A204.1 (cell line): ENCODE data around the gene HLA-F.

ENCODE experiments used
- FAIRE-seq: peaks from 2 replicates; lab custom pipeline; 2012; peaks lifted over from hg19 to GRCh38; lab: Jason Lieb, UNC

HLA-F gene

DNA sequence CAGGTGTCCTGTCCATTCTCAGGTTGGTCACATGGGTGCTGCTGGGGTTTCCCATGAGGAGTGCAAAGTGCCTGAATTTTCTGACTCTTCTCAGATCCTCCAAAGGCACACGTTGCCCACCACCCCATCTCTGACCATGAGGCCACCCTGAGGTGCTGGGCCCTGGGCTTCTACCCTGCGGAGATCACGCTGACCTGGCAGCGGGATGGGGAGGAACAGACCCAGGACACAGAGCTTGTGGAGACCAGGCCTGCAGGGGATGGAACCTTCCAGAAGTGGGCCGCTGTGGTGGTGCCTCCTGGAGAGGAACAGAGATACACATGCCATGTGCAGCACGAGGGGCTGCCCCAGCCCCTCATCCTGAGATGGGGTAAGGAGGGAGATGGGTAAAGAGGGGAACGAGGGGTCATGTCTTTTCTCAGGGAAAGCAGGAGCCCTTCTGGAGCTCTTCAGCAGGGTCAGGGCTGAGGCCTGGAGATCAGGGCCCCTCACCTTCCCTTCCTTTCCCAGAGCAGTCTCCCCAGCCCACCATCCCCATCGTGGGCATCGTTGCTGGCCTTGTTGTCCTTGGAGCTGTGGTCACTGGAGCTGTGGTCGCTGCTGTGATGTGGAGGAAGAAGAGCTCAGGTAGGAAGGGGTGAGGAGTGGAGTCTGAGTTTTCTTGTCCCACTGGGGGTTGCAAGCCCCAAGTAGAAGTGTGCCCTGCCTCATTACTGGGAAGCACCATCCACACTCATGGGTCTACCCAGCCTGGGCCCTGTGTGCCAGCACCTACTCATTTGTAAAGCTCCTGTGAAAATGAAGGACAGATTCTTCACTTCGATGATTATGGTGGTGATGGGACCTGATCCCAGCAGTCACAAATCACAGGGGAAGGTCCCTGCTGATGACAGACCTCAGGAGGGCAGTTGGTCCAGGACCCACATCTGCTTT lies 2.0 kb downstream of the HLA-F start:
- FAIRE-seq = no peak

DNA sequence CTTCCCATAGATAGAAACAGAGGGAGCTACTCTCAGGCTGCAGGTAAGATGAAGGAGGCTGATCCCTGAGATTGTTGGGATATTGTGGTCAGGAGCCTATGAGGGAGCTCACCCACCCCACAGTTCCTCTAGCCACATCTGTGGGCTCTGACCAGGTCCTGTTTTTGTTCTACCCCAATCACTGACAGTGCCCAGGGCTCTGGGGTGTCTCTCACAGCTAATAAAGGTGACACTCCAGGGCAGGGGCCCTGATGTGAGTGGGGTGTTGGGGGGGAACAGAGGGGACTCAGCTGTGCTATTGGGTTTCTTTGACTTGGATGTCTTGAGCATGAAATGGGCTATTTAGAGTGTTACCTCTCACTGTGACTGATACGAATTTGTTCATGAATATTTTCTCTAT lies 2.8 kb downstream of the HLA-F start:
- FAIRE-seq = no peak

DNA sequence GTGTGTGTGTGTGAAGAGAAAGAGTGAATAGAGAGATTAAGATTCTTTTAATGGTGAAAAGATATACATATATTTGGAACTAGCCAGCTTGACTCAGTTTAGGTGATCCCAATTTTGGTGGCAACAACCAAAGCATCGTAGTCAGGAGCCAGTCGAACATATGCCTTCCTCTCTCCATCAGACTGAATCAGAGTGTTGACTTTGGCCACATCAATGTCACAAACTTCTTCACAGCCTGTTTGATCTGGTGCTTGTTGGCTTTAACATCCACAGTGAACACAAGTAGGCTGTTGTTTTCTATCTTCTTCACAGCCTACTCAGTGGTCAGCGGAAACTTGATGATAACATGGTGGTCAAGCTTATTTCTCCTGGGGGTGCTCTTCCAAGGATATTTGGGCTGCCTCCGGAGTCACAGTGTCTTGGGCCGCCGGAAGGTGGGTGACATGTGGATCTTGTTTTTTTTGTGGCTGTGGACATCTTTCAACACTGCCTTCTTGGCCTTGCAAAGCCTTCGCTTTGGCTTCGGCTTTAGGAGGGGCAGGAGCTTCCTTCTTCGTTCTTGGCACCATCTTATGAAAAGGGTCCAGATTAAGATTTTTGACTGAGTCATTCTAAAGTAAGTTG lies 3.4 kb downstream of the HLA-F start:
- no peak for FAIRE-seq

DNA sequence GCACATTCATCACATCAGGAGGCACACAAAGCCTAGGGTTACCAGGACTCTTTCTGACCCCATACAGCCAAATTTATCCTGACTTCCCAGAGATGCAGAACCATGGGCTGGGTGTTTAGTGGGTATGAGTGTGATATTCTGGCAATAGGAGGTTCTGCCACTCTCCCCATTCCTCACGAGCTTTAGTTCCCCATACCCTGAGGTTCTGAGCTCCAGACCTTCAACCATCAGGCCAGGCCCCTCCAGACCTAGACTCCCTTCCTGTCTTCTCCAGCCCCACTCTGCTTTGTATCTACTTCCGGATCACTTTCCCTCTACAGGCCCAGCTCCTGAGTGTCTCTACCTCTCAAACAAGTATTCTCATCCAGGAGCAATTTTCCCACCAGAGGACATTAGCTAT lies 4.4 kb downstream of the HLA-F start:
- FAIRE-seq = no peak

DNA sequence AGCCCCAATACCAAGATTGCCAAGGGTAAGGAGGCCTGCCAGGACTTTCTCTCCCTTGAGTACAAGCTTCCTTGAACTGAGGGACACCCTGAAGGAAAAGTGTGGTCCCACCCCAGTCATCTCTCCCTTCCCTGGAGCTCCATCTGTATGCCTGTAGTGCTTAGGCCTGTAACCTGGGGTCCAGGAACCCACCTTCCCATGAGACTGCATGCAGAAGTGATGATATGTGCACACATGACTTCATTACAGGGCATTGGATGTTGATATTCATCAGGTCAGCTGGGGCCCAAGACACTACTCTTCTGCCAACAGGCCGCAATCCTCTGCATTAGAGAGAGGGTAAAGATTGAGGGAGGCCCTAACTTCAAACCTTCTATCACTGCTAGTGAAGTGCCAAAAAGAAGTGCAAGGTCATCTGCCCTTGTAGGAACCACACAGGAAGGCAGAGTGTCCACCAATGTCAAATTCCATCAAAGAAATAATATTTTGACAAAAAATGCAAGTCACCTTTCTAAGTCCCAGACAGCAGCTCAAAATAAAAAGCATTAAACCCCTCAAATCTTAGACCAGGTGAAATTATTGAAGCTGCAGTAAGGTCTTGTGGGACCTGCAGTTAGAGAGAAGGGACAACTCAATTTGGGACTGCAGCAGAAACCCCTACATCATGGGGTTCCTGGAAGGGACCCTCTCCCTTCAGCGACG lies 5.1 kb downstream of the HLA-F start:
- FAIRE-seq = no peak

DNA sequence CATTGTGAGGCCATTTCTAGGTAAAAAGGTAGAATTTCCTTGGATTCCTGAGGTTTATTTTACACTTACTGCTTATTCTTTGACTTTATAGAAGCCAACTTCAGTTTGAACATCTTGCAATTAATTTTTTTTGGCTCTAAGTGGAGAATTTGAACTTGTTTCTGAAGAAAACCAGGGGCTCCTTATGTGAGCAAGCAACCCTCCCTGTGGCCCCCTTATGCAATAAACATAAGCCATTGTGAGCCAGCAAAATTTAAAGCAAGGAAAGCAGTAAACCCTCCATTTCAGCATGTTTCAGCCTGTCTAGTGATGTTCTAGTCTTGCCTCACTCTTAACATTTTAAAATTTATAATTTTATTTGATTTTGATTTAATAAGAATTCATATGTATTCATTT lies 5.6 kb downstream of the HLA-F start:
- no peak for FAIRE-seq

DNA sequence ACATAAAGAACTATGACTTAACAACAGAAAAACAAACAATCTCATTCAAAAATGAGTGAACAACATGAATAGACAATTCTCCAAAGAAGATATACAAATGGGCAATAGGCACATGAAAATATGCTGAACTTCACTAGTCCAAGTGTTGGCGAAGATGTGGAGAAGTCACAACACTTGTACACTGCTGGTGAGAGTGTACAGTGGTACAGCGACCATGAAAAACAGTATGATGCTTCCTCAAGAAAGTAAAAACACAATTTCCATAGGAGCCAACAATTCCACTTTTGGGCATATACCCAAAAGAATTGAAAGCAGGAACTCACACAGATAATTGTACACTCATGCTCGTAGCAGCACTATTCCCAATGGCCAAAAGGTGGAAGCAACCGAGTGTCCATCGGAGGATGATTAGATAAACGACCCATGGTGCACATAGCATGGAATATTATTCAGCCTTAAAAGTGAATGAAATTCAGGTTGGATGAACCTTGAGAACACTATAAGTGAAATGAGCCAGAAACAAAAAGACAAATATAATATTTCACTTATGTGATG lies 6.6 kb downstream of the HLA-F start:
- FAIRE-seq = no peak

DNA sequence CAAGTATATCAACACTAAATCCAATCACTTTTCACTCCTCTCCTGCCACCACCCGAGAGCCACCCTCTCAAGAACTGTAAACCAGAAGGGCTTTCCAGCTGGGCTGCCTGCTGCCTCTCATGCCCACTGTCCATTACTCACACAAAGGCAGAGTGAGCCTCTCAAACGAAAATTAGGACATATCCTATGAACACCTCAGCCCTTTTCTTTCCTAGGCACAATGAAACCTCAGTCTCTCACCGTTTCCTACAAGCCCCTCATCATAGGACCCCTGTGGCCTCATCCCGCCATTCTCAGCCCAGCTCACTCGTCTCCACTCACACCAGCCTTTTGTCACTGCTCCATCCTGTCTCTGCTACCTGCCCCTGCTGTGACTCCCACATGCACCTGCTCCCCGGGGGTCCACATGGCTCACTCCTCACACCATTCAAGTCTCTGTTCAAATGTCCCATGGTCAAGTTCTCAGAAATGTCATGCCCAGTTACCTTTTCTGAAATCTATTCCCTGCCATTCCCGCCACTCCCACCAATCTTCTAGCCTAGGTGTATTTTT lies 7.4 kb downstream of the HLA-F start:
- FAIRE-seq = no peak

DNA sequence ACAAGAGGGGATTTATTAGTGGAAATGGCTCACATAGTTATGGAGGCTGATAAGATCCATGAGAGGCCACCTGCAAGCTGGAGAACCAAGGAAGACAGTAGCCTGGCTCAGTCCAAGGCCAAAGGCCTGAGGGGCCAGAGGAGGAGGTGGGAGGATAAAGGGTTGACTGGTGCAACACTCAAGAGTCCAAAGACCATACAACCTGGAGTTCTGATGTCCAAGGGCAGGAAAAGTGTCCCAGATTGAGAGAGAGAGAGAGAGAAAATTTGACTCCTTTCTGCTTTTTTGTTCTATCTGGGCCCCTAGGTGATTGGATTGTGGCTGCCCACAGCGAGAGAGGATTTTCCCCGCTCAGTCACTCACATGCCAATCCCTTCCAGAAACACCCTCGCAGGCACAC lies 8.0 kb downstream of the HLA-F start:
- no peak for FAIRE-seq

DNA sequence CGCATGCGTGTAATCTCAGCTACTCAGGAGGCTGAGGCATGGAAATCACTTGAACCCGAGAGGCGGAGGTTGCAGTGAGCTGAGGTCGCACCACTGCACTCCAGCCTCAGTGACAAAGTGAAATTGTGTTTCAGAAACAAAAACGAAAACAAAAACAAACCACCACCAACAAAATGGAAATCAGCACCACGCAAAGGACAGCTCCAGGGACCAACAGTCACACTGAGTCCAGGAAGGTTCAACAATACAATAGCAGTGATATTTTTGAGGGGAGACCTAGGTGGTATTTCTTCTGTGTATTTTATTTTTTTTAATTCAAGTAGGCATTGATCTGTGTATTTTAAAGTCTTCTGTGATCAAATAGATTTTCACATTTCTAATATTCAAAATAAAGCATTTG lies 9.8 kb downstream of the HLA-F start:
- no peak for FAIRE-seq

DNA sequence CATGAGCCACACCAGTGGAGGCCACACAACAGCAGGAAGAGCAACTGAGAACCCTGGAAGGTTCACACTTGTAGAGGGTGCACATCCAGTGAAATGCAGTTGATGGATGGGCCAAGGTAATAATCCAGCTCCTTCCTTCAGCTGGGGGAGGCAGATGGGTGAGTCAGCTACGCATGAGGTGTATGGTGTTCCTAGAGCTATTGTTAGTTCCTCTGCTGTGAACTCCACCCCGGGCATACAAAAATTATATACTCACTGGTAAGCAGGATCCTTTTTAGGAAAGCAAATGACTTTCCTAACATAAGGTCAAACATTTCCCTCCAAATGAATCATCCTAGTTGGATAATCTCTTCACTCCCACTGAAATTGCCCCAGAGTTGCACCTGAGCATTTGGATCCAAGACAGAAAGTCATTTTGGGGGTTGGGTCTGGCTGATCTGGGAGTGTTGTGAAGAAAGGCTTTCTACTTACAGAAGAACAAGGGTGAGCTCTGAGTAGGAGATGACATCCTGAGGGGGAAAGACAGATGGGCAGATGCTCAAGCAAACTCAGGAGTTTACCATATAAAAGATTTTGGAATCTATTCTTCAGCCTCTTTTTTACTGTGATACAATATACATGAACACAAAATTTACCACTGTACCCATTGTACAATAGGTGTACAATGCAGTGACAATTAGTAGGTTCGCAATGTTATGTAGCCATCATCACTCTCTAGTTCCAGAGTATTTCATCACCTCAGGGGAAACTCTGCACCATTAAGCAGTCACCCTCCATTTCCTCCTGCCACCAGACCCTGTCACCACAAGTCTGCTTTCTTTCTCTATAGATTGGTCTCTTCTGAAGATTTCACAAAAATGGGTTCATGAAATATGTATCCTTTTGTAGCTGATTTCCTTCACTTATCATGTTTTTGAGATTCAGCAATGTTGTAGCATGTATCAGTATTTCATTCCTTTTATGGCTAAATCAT lies 11.1 kb downstream of the HLA-F start:
- FAIRE-seq = no peak

DNA sequence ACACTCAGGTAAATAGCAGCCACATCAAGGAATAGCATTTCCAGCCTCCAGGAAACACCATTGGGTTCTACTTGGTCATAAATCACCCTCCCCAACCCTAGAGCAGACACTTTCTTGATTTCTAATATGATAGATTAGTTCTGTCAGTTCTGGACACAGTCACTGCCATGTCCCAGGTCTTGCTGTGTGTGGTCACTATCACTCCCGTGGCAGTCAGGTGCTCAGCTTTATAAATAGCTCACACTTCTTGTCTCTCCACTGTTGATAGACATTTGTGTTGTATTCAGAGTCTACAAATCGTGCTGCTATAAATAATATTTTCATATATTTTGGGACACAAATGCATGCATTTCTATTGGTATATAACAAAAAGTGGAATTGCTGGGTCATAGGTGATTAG lies 13.3 kb downstream of the HLA-F start:
- FAIRE-seq = no peak

DNA sequence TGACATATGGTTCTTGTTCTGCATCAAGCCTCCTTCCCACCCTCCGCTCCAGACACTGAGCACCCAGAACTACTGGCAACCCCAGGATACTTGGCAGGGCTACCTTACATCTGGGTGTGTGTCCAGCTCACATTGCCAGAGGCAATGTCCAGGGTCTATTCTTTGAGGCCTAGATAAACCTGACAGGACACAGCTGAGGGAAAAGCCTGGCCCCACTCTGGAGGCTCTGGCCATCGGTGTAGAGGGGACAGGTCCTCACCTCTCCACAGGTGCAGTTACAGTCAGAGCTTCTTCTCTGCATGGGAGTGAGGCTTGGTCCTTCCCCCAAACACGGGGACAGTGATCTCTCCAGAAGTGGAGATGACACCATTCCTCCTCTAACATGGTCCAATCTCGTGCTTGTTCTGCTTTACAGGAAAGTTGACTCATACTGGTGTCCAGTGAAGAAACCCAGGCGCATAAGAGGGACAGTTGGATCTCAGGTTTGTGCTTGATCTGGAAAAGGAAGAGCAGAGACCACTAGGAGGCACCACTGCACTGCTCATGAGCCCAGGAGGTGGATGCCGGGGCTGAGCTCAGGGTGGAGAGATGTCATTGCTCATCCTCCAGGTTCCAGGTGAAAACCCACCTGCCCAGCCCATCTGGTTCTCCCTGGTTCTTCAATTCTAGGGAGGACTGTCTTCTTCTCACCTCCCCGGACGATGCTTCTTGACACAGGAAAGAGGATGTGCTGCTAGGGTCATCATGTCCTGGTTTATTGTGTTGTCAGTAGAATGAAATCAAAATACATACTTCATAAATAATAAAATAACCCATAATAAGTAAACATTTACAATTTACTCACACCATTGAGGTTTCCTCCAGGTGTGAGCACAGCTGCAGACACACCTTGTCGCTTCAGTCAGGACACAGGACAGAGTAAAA lies 14.7 kb downstream of the HLA-F start:
- no peak for FAIRE-seq

DNA sequence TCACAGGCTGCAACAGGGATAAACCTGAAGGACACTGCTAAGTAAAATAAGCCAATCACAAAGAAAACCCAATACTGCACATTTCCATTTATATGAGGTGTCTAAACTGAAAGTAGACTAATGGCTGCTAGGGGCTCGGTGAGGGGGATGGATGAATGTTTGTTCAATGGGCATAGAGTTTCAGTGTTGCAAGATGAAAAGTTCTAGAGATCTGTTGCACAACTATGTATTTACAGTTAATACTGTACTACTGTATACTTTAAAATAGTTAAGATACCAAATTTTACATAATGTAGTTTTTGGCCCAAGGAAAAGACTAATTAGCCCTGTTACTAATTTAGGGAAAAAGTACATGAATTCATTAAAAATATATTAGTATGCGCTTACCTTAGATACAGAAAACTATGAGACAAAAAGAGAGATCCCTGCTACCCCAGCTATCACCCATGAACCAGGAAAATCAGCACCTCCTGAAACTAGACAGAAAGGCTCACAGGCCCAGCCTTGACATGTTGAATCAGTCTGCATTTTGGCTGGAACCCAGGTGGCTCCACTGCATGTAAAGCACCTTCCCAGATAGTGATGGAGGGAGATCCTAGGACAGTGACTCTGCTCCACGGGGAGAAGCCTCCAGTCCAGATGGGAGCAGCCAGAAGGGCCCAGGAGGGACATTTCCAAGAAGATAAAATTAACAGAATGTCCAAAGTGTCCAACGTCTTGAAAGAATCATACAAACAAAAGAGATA lies 16.1 kb downstream of the HLA-F start:
- FAIRE-seq = no peak

DNA sequence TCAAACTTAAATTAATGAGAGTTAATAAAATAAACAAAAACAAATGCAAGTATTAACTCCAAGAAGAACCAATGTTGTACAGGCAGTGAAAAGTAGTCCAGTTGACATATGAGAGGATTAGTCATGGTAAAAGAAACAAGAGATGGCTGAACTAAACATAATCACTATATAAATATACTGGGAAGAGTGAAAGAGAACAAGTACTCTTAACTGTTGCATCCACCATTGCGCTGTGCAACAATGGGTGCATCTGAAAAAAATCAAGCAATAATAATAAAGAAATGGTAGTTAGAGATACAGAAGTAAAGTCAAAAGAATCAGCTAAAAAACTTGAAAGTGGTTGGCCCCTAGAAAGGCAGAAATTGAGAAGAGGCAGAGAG lies 16.6 kb downstream of the HLA-F start:
- no peak for FAIRE-seq

DNA sequence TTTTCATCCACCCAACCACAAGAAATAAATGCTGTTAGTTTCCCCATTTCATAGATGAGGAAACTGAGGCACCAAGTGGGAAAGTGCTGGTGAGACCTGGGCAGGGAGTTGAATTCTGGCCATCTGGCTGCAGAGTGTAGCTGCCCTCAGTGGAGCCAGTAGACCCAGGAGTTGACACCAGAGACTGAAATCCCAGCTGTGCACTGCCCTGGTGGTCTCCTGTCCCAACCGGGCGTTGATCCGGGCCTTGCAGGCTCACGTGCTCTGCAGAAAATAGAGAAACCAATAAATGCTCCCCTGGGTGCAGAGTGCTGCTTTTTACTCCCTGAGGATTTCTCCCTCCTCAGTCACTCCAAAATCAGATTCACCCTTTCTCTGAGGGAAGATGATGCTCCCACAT lies 18.4 kb downstream of the HLA-F start:
- FAIRE-seq = no peak

DNA sequence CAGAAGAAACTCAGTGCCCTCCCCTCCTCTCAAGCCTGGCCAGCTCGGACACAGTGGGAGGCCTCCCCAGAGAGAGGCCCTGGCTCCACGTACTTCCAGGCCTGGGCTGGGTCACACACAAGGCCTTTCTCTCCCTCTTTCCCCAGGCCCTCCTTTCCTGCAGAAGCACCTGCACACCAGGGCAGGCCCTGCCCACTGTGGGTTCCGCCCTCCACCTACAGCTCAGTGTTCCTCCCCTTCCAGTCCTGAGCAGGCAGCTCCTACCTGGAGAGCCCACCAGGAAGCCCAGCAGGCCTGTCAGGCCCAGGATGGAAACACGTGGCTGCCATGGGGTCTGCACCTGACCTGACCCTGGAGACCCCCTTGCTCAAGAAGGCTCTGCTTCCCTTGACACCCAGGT lies 18.9 kb downstream of the HLA-F start:
- FAIRE-seq = no peak

DNA sequence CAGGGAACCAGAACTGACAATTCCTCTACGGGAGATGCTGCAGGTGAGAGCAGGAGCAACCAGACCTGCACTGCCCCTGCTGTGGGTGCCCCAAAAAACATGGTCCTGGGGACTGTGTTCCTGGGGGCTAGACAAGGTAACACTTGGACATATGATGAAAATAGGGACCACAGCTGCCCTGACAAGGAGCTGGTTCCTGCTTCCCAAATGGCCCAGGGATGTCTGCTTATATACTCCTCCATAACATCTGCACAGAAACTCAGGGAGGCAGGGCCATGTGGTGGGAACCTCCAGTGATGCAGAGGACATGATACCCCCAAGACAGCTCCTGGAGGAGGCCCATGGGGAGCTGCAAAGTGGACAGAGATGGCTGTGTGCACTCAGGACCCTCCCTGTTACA lies 19.8 kb downstream of the HLA-F start:
- FAIRE-seq = no peak

DNA sequence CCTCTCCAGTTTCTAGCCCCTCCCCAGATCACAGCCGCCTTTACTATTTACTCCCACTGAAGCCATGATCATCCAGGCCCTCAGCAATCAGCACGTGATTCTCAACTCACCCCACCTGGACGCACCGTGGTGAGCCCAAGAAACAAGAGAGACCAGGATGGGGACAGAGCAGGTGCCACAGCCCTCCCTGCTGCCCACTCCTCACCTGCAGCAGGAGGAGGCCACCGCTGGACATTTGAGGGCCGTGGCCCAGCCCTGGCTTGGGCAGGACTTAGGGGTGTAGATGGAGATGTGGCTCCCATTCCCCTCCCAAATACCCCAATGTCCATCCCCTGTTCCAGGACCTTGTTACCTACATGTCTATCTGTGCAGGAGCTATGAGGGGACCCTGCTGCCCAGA lies 20.3 kb downstream of the HLA-F start:
- FAIRE-seq = no peak

DNA sequence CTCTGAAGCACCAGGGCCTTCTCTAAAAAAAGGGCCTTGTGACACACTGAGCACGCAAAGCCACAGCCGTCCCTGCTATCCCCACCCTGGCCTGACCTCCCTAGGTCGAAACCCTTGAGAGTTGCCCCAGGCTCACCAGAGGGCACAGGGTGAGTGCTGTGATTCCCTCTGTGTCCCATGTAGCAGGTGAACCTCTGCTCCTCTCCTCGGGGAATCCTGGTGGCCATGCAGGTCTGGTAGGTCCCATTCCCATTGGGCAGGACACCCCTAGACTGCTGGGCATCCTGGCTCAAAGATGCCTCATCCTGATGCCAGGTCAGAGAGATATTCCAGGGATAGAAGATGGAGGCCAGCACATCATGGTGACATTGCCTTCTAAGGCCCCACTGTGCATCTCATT lies 20.9 kb downstream of the HLA-F start:
- no peak for FAIRE-seq
